ENCODE data around the gene GFOD1. TPM values are rescaled to one million over a fixed set of nuclear protein-coding genes. Genes with fewer than 3 reads are reported as not detected.

GFOD1 gene
- total RNA-seq, 1 donor from 2014 or later, result 16.3 TPM

DNA sequence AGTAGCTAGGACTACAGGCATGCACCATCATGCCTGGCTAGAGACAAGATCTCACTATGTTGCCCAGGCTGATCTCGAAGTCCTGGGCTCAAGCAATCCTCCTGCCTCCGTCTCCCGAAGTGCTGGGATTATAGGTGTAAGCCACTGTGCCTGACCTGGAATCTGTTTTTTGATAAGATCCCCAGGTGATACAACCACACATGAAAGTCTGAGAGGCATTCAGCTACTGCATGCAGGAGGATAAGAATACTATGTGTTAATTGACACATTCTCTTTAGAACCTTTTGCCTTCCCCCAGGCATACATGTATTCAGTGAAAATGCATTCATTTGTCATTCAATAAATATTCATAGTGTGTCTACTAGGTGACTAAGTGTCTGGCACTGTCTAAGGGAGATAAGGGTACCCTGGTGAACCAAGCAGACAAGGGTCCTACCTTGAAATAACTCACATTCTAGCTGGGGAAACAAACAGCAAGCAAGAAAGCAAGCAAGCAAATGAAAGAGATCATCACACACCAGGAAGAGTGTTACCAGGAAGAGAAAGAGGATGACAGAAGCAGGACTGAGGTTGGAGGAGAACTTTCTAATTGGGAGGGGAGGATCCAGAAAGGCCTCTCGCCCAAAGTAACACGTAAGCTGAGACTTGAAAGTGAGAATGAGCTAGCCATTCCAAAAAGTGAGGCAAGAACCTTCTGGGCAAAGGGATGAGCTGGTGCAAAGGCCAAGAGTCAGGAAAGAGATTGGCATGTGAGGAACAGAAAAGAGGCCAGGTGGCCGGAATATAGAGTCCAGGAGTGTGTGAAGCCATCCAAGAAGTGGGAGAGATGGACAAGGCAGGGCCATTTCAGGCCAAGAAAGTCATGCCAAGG is 6.5 kb downstream of the GFOD1 start:
- no peak overlapping the region for H3K4me3 ChIP-seq (ENCODE audit: low read depth, low read length)
- FAIRE-seq (no peak), DNase-seq (ENCODE audit: low read depth) (peak; percentile 94)
- H3K36me3 ChIP-seq (ENCODE audit: control insufficient read depth, insufficient read depth, low read length), result peaks cover 4% of the 10 kb centered on the region
- H3K27me3 ChIP-seq (ENCODE audit: control insufficient read depth, insufficient read depth, low read length), result no peaks in the 10 kb centered on the region
- TF ChIP-seq, protein P1, sequence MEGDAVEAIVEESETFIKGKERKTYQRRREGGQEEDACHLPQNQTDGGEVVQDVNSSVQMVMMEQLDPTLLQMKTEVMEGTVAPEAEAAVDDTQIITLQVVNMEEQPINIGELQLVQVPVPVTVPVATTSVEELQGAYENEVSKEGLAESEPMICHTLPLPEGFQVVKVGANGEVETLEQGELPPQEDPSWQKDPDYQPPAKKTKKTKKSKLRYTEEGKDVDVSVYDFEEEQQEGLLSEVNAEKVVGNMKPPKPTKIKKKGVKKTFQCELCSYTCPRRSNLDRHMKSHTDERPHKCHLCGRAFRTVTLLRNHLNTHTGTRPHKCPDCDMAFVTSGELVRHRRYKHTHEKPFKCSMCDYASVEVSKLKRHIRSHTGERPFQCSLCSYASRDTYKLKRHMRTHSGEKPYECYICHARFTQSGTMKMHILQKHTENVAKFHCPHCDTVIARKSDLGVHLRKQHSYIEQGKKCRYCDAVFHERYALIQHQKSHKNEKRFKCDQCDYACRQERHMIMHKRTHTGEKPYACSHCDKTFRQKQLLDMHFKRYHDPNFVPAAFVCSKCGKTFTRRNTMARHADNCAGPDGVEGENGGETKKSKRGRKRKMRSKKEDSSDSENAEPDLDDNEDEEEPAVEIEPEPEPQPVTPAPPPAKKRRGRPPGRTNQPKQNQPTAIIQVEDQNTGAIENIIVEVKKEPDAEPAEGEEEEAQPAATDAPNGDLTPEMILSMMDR (IDR thresholded peaks at IDR 0.05; ENCODE audit: insufficient read depth, low read length, severe bottlenecking), result no peak

DNA sequence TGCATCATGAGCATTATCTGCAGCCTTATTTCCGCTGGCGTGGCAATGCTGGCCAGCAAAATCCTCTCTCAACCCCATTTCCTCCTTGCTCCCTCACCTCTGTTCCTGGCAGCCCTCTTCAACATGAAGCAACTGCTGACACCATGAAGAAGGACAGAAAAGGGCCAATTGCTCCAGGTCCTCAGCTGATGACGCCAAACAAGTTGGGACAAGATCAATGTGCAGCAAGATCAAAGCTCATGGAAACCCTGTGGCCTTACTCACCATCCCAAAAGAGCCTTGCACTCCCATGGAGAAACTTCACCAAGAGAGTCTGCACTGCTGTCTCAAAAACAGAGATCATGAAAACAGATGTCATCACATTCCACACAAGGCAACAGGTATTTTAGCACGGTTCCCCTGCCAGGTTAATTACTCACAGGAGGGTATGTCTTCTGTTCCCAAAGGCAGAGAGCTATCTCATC is 7.4 kb downstream of the GFOD1 start:
- TF ChIP-seq, protein P1 (IDR thresholded peaks at IDR 0.05; ENCODE audit: insufficient read depth, low read length, severe bottlenecking), result no peak
- FAIRE-seq (peak; percentile 62), DNase-seq (ENCODE audit: low read depth) (peak; percentile 95)
- peaks cover 4% of the 10 kb centered on the region for H3K36me3 ChIP-seq (ENCODE audit: control insufficient read depth, insufficient read depth, low read length)
- H3K27me3 ChIP-seq (ENCODE audit: control insufficient read depth, insufficient read depth, low read length), result no peaks in the 10 kb centered on the region
- no peak overlapping the region for H3K4me3 ChIP-seq (ENCODE audit: low read depth, low read length)

DNA sequence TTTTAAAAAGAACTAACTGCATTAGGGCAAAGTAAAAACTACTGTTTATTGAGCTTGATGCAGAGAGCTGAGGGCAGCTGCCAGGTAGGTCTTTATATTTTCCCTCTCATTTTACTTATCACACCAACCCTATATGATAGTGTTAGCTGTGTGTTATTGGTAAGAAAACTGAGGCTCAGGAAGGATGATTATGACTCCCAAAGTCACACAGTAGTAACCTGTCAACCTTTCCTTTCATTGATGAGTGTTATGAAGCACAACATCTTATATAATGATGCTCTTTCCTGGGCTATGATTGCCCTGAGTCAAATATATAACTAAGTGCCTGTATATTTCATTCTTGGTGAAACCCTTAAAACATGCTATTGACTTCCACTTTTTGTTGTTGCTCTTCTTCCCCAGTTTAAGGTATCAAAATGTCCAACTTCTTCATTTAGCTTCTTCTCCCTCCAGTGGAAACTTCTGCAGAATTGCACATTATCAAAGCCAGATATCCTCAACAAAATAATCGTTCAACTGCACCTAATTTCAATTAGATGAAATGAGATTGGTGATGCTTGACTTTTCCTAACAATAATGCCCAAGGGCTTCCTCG is 8.1 kb downstream of the GFOD1 start:
- Histone ChIP-seq H3K27me3 (ENCODE audit: control insufficient read depth, insufficient read depth, low read length) (no peaks in the 10 kb centered on the region), H3K36me3 (ENCODE audit: control insufficient read depth, insufficient read depth, low read length) (peaks cover 4% of the 10 kb centered on the region), H3K4me3 (ENCODE audit: low read depth, low read length) (no peak overlapping the region)
- TF ChIP-seq, protein P1 (IDR thresholded peaks at IDR 0.05; ENCODE audit: insufficient read depth, low read length, severe bottlenecking), result no peak
- FAIRE-seq, result no peak
- no peak for DNase-seq (ENCODE audit: low read depth)

DNA sequence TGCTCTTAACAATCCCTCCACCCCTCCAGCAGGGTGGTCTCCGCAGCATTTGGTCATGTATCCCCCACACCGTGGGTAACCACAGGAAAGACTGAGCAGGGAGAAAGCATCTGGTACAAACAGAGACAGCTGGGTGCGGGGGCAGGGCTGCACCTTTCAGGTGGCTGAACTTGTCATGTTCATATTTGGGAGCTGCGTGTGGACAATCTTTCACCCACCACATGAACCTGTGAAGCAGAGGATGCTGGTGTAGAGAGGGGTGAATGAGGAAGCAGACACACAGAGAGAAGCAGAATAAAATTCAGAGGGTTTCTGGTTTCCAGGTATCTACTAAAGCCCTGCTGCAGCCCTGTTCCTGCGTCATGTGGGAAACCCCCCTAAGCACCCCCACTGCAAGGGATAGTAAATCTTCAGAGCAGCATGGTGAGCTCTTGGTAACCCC is 8.9 kb downstream of the GFOD1 start:
- DNase-seq (ENCODE audit: low read depth), result no peak
- Histone ChIP-seq H3K27me3 (ENCODE audit: control insufficient read depth, insufficient read depth, low read length) (no peaks in the 10 kb centered on the region), H3K36me3 (ENCODE audit: control insufficient read depth, insufficient read depth, low read length) (peaks cover 5% of the 10 kb centered on the region), H3K4me3 (ENCODE audit: low read depth, low read length) (no peak overlapping the region)
- TF ChIP-seq, protein P1 (IDR thresholded peaks at IDR 0.05; ENCODE audit: insufficient read depth, low read length, severe bottlenecking), result no peak
- FAIRE-seq, result no peak

DNA sequence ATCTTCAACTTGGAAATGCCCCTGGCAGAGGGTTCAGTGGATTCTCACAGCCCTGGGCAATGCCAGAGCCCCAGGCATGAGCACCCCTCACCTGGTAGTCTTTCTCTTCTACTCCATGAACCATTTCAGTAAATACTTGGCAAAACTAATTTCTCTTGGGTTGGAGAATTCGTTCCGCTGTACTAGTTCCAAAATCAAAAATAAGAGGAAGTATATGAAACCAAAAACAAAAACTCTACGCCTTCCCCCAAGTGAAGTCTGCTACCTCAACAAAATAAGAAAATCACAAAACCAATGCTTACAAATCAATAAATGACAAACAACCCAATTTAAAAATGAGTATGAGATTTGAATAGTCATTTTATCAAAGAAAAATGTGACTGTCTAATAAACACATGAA is 12.6 kb downstream of the GFOD1 start:
- H3K27me3 ChIP-seq (ENCODE audit: control insufficient read depth, insufficient read depth, low read length), result no peaks in the 10 kb centered on the region
- H3K36me3 ChIP-seq (ENCODE audit: control insufficient read depth, insufficient read depth, low read length), result peaks cover 10% of the 10 kb centered on the region
- DNase-seq (ENCODE audit: low read depth), result no peak
- no peak for FAIRE-seq
- H3K4me3 ChIP-seq (ENCODE audit: low read depth, low read length), result no peak overlapping the region
- TF ChIP-seq, protein P1 (IDR thresholded peaks at IDR 0.05; ENCODE audit: insufficient read depth, low read length, severe bottlenecking), result no peak
